T-helper 1 cell treated with Interleukin-12 subunit alpha and Interleukin-12 subunit beta and Interleukin-4 antibody, amounts not matched to agents 30 μg/mL and 1 μg/mL, for 36 hours (primary cell): ENCODE measurements around the gene SLC23A2.
"Not testable (repeated sequence)": the region's sequence is repeated elsewhere in the genome, so short reads cannot be mapped to it uniquely, and the experiment has no call there.

Experiments
- H3K27ac Mint-ChIP-seq: one replicate; pipeline ENCODE4 v1.8.0; 2021; ENCODE audit warnings: mild to moderate bottlenecking, mixed read lengths
- H3K27me3 Mint-ChIP-seq: one replicate; pipeline ENCODE4 v1.8.0; 2021; ENCODE audit warnings: low read depth, mixed read lengths
- H3K36me3 Mint-ChIP-seq: one replicate; pipeline ENCODE4 v1.8.0; 2021; ENCODE audit warnings: low read depth, mixed read lengths
- H3K4me1 Mint-ChIP-seq: one replicate; pipeline ENCODE4 v1.8.0; 2021; ENCODE audit warnings: low read depth, mixed read lengths
- H3K4me3 Mint-ChIP-seq: one replicate; pipeline ENCODE4 v1.8.0; 2021; ENCODE audit warnings: mild to moderate bottlenecking, moderate library complexity, mixed read lengths
- H3K9me3 Mint-ChIP-seq: one replicate; pipeline ENCODE4 v1.8.0; 2021; ENCODE audit warnings: mixed read lengths

SLC23A2 gene

GRCh38 chr20:5001174-5002076 lies at the start of gene SLC23A2:
Gene SLC23A2 (minus strand): TSS chr20:5001510. CDS start chr20:4932562, 68,948 bp downstream.
- Mint-ChIP-seq H3K27me3 (peaks cover 16% of the 10 kb centered on the region), H3K9me3 (no peaks in the 10 kb centered on the region), H3K4me3 (peak within 1 kb of the TSS; percentile 94), H3K4me1 (peaks cover 31% of the 10 kb centered on the region), H3K36me3 (peaks cover 3% of the 10 kb centered on the region), H3K27ac (peak within 1 kb of the TSS; percentile 91)

GRCh38 chr20:5046656-5047339 lies 45.5 kb upstream of the SLC23A2 start:
- Mint-ChIP-seq H3K4me1 (no peaks in the 10 kb centered on the region), H3K4me3 (no peak overlapping the region), H3K27me3 (peaks cover 17% of the 10 kb centered on the region), H3K27ac (no peak overlapping the region), H3K9me3 (no peaks in the 10 kb centered on the region), H3K36me3 (no peaks in the 10 kb centered on the region)

- H3K36me3 Mint-ChIP-seq: no peaks in the 10 kb centered on the region
- H3K9me3 Mint-ChIP-seq: no peaks in the 10 kb centered on the region
- H3K4me1 Mint-ChIP-seq: no peaks in the 10 kb centered on the region
- H3K27me3 Mint-ChIP-seq: peaks cover 17% of the 10 kb centered on the region
- H3K27ac Mint-ChIP-seq: no peak overlapping the region
- no peak overlapping the region for H3K4me3 Mint-ChIP-seq
Measured at GRCh38 chr20:5045906-5046305, 44.6 kb upstream of the SLC23A2 start.

GRCh38 chr20:5044075-5044620 lies 42.8 kb upstream of the SLC23A2 start:
- no peak overlapping the region for H3K4me3 Mint-ChIP-seq
- H3K27ac Mint-ChIP-seq: no peak overlapping the region
- peaks cover 18% of the 10 kb centered on the region for H3K27me3 Mint-ChIP-seq
- H3K4me1 Mint-ChIP-seq: peaks cover 3% of the 10 kb centered on the region
- H3K9me3 Mint-ChIP-seq: no peaks in the 10 kb centered on the region
- H3K36me3 Mint-ChIP-seq: no peaks in the 10 kb centered on the region

DNA sequence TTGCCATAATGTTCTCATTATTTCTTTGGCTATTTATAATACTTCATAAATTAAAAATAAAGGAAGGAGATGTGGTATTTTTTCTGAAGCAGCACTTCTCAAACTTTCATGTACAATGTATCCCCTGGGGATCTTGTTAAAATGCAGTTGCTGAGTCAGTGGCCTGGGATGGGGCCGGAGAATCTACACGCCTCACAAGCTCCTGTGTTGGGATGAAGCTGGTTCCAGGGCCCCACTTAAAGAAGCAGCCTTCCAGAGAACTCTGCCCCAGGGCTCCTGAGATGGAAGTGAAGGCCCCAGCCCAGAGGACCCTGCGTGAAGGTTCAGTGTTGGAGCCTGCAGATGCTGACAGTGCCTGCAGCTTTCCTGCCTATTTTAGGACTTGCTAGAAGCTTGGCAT lies 40.1 kb upstream of the SLC23A2 start:
- Mint-ChIP-seq H3K36me3 (no peaks in the 10 kb centered on the region), H3K27ac (no peak overlapping the region), H3K4me1 (peaks cover 6% of the 10 kb centered on the region), H3K9me3 (no peaks in the 10 kb centered on the region), H3K4me3 (no peak overlapping the region), H3K27me3 (peaks cover 18% of the 10 kb centered on the region)

DNA sequence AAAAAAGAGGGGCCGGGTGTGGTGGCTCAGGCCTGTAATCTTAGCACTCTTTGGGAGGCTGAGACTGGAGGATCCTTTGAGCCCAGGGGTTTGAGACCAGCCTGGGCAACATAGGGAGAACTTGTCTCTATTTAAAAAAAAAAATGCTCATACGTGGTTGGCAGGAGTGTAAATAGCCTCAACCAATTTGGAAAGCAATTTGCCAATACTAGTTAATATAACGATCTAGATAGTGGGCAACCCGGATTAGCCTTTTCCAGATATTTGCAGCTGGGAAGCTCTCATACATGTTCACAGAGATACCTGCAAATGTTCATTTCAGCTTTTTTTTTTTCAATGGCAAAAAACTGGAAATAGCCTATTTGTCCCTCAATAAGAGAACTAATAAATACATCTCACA lies 39.0 kb upstream of the SLC23A2 start:
- no peak overlapping the region for H3K4me3 Mint-ChIP-seq
- peaks cover 13% of the 10 kb centered on the region for H3K27me3 Mint-ChIP-seq
- H3K9me3 Mint-ChIP-seq: no peaks in the 10 kb centered on the region
- no peak overlapping the region for H3K27ac Mint-ChIP-seq
- H3K36me3 Mint-ChIP-seq: no peaks in the 10 kb centered on the region
- H3K4me1 Mint-ChIP-seq: peaks cover 6% of the 10 kb centered on the region

- H3K27ac Mint-ChIP-seq: no peak overlapping the region
- H3K4me3 Mint-ChIP-seq: no peak overlapping the region
Measured at GRCh38 chr20:5039889-5040288, 38.6 kb upstream of the SLC23A2 start.

GRCh38 chr20:5039255-5039657 lies 37.9 kb upstream of the SLC23A2 start:
- H3K27me3 Mint-ChIP-seq: peaks cover 13% of the 10 kb centered on the region
- peaks cover 6% of the 10 kb centered on the region for H3K4me1 Mint-ChIP-seq
- no peaks in the 10 kb centered on the region for H3K36me3 Mint-ChIP-seq
- H3K9me3 Mint-ChIP-seq: no peaks in the 10 kb centered on the region
- H3K4me3 Mint-ChIP-seq: no peak overlapping the region
- H3K27ac Mint-ChIP-seq: no peak overlapping the region

More at GRCh38 chr20:5039889-5040288, 38.6 kb upstream of the SLC23A2 start:
- peaks cover 13% of the 10 kb centered on the region for H3K27me3 Mint-ChIP-seq
- no peaks in the 10 kb centered on the region for H3K36me3 Mint-ChIP-seq
- no peaks in the 10 kb centered on the region for H3K9me3 Mint-ChIP-seq
- H3K4me1 Mint-ChIP-seq: peaks cover 6% of the 10 kb centered on the region

GRCh38 chr20:5036828-5037227 lies 35.5 kb upstream of the SLC23A2 start:
- H3K9me3 Mint-ChIP-seq: no peaks in the 10 kb centered on the region
- H3K36me3 Mint-ChIP-seq: no peaks in the 10 kb centered on the region
- peaks cover 13% of the 10 kb centered on the region for H3K27me3 Mint-ChIP-seq
- peaks cover 6% of the 10 kb centered on the region for H3K4me1 Mint-ChIP-seq
- H3K27ac Mint-ChIP-seq: no peak overlapping the region
- H3K4me3 Mint-ChIP-seq: no peak overlapping the region

DNA sequence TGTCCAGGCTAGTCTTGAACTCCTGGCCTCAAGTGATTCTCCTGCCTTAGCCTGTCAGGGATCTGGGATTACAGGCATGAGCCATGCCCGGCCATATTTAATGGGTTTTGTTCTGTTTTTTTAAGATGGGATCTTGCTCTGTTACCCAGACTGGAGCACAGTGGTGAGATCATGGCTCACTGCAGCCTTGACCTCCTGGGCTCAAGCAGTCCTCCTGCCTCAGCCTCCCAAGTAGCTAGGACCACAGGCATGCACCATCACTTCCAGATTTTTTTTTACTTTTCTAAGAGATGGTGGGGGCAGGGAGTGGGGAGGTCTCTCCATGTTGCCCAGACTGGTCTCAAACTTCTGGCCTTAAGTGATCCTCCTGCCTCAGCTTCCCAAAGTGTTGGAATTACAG lies 34.2 kb upstream of the SLC23A2 start:
- not testable (repeated sequence) for H3K9me3 Mint-ChIP-seq, H3K36me3 Mint-ChIP-seq, H3K27ac Mint-ChIP-seq, H3K4me3 Mint-ChIP-seq, H3K4me1 Mint-ChIP-seq
- H3K27me3 Mint-ChIP-seq: peaks cover 16% of the 10 kb centered on the region

- Mint-ChIP-seq H3K4me3 (no peak overlapping the region), H3K27me3 (peaks cover 9% of the 10 kb centered on the region), H3K27ac (no peak overlapping the region), H3K36me3 (no peaks in the 10 kb centered on the region), H3K9me3 (no peaks in the 10 kb centered on the region), H3K4me1 (peaks cover 3% of the 10 kb centered on the region)
Measured at GRCh38 chr20:5033566-5033965, 32.3 kb upstream of the SLC23A2 start.

DNA sequence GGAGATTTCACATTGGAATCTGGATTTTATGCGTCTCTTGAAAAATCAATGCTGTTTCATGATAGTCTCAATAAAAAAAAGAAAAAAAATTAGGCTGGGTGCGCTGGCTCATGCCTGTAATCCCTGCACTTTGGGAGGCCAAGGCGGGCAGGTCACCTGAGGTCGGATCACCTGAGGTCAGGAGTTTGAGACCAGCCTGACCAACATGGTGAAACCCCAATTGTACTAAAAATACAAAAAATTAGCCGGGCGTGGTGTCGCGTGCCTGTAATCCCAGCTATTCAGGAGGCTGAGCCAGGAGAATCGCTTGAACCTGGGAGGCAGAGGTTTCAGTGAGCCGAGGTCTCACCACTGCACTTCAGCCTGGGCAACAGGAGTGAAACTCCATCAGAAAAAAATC lies 30.4 kb upstream of the SLC23A2 start:
- not testable (repeated sequence) for H3K9me3 Mint-ChIP-seq, H3K27me3 Mint-ChIP-seq, H3K4me3 Mint-ChIP-seq, H3K27ac Mint-ChIP-seq, H3K4me1 Mint-ChIP-seq, H3K36me3 Mint-ChIP-seq

GRCh38 chr20:5031206-5031557 lies 29.9 kb upstream of the SLC23A2 start:
- Mint-ChIP-seq H3K27ac (no peak overlapping the region), H3K27me3 (peaks cover 4% of the 10 kb centered on the region), H3K4me1 (no peaks in the 10 kb centered on the region), H3K4me3 (no peak overlapping the region), H3K36me3 (no peaks in the 10 kb centered on the region), H3K9me3 (no peaks in the 10 kb centered on the region)

- Mint-ChIP-seq H3K27me3 (peaks cover 4% of the 10 kb centered on the region), H3K4me3 (no peak overlapping the region), H3K36me3 (no peaks in the 10 kb centered on the region), H3K9me3 (no peaks in the 10 kb centered on the region), H3K4me1 (no peaks in the 10 kb centered on the region), H3K27ac (no peak overlapping the region)
Measured at GRCh38 chr20:5030348-5031205, 29.3 kb upstream of the SLC23A2 start.
